Activated T-cell treated with anti-CD3 and anti-CD28 coated beads for 48 hours (primary cell): ENCODE data around the gene MMRN2.

Experiments
- DNase-seq: peaks from one replicate; pipeline ENCODE4 v3.0.0-alpha.2; 2020; ENCODE audit warnings: low read depth

Gene MMRN2

DNA sequence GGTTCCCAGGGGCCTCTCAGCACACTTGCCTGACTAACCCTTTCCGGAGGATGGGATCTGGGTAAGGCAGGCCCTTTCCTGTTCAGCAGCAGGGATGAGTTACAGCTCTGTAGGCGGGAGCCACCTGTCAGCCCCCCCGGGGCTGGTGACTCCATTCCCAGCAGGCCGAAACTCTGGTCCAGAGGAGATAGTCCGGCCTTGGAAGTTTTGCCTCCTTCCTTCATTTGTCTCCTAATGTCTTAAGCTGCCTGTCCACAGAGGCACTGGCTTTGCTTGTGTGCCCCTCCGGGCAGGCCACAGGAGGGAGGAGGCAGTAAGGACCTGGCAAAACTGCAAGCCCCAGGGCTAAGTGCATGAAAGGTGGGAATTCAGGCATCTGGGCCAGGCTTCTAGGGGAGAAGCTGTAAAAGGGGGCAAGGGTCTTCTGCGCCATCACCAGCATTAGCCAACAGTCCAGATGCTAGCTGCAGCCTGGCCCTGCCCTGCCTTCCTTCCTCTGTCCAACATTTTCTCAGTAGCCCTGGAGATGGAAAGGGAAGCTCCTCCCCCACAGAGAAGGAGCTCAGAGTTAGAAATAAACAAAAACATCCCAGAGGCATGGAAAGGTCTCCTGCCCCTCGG is 12.1 kb upstream of the MMRN2 start:
- no peak for DNase-seq

DNA sequence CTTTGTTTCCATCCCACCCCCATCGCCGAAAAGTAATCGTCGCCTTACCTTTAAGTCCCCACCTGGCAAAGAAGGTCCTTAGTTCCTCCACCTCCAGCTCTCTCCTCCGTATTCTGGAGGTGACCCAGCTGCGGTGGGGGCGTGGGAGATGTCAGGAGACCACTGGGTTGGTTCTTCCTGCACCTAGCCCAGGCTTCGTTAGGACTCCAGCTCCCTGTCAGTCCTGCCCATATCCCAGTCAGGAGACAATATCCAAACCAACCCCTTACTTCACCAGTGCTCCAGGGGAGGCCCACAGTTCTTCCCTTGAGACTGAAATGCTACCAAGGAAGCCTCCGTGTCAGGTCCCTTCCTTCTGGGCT is 11.6 kb upstream of the MMRN2 start:
- DNase-seq, result no peak

- no peak for DNase-seq
Measured at GRCh38 chr10:86968271-86968993, 11.0 kb upstream of the MMRN2 start, which contains the start of gene ADIRF. TSS of gene ADIRF (plus strand) at chr10:86968482. CDS start at chr10:86968545, 63 bp downstream.

DNA sequence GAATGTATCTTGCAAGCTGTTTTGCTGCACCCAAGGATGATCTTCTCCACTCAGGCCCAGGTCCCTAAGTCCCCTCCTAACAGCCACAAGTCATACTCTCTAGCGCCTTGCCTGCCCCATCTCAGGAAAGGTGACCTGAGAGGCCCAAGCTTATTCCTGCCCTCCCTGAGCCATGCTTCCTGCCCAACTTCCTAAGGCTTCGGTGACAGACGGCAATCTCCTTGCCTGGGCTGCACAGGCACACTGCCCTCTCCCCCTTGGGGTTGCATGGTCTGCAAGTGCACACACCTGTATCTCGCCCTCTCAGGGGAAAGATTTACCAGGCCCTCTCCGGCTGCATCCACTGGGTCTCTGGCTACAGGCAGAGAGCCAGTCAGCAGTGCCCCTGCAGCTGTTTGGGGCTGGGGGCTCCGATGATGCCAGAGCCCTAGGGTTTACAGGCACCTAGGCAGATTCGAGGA is 10.1 kb upstream of the MMRN2 start:
- DNase-seq, result no peak

DNA sequence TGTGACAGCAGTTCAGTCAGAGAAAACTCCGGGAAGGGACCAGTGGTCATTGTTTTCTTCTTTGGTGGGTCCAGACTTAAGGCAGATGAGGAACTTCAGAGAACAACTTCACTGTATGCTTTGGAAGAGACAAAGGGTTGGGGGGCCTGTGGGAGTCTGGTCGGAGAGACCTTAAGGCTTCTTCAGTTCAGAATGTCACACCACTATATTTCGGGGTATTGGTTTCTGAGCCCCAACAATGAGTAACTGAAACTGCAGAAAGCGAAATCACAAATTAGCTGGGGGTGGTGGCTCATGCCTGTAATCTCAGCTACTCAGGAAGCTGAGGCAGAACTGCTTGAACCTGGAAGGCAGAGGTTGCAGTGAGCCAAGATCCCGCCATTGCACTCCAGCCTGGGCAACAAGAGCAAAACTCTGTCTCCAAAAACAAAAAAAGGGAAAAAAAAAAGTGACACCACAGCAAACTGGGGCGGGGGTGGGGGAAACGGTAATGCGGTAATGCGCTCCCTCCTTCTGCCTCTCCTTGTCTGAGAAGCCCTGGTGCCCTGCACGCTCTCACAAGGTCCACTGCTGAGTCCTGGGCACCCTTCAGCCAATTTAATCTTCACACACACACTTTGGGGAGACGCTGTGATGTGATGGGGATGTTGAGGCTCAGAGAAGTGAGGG is 8.7 kb upstream of the MMRN2 start:
- no peak for DNase-seq

DNA sequence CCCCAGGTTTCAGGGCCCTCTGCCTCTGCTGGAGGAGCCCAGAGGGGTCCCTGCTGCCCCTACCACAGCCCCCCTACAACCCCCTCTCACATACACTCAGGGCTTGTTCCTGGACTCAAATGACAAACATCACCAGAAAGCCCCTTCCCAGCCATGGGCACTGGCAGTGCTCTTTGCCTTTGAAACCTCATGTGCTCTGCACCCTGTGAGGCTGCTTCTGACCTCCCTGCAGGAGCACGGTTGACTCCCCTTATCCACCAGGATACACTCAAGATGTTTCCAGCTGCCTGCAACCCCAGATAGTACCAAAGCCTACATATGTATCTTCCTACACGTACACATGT is 7.4 kb upstream of the MMRN2 start:
- DNase-seq, result no peak

DNA sequence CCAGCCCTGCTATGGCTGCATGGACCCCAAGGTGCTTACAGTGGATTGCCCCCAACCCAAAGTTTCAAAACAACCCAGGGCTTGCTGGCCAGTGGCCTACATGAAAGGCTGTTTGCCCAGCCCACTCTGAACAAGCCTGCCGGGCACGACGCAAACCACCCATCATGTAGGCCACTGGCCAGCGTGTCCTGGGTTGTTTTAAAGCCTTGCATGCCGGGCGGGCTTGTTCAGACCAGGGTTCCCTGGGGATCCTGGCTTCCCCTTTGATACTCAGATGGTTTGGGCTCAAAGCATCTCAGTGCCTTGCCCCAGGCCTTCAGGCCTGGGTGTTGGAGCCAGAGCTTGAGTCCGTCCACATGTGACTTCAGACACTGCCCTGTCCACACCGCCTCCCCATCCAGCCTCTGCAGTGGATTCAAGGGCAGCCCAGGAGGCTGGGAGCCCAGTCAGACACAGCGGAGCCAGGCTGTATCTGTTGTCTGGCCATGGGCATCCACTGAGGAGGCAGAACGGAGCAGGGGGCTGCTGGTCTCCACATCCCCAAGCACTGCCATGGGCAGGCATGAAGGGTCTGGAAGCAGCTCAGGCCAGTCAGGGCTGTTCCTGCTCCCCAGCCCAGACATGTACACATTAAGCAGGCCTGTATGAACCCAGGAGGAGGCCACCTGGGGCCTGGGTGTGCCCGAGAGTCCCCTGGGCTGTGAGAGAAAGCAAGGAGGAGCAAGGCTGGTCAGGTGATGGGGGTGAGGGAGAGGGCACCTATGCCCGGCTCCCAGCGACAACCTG is 6.8 kb upstream of the MMRN2 start:
- no peak for DNase-seq

- no peak for DNase-seq
Measured at GRCh38 chr10:86963341-86963919, 6.0 kb upstream of the MMRN2 start.

DNA sequence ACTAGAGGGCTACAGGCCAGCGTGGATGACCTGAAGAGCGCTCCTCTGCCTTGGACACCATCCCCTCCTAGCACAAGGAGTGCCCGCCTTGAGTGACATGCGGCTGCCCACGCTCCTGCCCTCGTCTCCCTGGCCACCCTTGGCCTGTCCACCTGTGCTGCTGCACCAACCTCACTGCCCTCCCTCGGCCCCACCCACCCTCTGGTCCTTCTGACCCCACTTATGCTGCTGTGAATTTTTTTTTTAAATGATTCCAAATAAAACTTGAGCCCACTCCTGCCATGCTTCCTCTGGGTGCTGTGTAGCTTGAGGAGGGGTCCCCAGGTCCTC is 5.5 kb upstream of the MMRN2 start:
- no peak for DNase-seq

GRCh38 chr10:86962136-86962980 is 4.9 kb upstream of the MMRN2 start:
- no peak for DNase-seq

- no peak for DNase-seq
Measured at GRCh38 chr10:86961481-86962091, 4.2 kb upstream of the MMRN2 start.

- DNase-seq, result no peak
Measured at GRCh38 chr10:86960863-86961434, 3.5 kb upstream of the MMRN2 start.

DNA sequence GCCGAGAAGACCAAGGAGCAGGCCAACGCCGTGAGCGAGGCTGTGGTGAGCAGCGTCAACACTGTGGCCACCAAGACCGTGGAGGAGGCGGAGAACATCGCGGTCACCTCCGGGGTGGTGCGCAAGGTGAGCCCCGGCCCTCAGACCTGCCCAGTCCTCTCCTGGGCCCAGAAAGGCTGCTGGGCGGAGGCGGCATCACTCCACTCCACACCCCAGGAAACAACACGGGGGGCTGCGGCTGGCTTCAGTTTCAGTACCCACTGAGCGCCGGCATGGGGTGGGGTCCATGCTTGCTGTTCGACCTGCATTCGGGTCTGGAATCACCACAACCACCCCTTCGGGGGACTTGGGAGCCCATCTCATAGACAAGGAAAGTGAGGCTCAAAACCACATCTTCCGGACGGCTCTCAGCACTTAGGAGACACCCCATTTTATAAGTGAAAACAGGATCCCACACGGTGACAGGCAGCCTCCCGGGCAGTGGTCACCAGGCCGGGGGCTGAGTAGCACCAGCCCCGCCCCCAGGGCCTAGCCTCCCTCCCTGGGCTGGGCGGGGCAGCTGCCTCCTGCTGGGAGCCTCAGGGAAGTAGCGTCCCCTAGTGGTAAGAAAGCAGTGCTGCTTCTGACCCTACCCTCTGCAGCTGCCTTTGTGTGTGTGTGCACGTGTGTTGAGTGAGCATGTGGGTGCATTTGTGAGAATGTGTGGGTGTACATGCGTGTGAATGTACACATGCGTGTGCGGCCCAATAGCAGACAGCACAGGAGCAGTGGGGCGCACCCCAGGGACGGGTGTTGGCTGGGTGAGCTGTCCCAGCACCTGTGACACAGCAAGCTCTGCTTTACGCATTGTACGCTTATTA is 2.8 kb upstream of the MMRN2 start:
- no peak for DNase-seq

DNA sequence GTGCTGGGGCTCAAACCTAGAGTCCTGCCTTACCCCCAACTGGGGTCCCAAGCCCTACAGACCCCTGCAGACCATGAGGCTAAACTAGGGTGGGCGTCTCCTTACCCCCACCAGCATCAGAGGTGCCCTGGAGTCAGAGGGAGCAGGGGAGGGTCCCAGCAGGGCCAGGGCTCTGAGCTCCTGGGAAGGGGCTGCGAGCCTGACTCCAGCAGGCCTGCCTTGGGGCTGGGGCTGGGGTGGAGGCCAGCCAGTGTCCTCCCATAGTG is 2.3 kb upstream of the MMRN2 start:
- DNase-seq, result no peak

DNA sequence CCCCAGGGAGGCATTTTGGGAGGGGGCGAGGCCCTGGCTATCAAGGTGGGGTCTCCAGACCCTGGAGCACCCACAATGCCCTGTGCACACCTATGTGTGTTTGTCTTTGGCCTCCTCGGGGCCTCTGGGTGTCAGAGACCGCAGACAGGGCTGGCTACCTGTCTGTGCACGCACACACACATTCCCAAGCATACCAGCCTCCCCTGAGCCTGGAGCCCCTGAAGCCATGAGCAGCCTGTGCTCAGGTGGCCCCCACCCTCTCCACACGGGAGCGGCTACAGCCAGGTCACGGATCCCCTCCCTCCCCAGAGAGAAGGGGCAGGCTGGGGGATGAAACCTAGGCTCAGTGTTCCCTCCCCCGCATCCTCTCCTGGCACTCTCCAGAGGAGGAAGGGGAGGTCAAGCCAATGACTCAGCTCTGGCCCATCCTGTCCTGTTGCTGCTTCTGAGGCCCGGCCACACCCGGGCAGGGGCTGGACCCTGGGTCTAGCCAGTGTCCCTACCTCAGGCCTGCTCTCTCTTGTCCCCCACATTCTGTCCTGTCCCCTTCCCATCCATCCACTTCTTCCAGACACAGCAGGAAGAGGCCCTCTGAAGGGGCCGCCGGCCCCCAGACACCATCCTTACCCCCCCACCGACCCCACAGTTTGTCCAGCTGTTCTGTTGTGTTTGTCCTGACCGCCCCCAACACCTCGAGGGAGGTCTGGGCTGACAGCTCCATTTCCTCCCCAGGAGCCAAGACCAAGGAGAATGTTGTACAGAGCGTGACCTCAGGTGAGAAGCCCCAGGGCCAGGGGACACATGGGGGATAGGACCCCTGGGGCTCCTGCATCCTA is 1.7 kb upstream of the MMRN2 start:
- no peak for DNase-seq

DNA sequence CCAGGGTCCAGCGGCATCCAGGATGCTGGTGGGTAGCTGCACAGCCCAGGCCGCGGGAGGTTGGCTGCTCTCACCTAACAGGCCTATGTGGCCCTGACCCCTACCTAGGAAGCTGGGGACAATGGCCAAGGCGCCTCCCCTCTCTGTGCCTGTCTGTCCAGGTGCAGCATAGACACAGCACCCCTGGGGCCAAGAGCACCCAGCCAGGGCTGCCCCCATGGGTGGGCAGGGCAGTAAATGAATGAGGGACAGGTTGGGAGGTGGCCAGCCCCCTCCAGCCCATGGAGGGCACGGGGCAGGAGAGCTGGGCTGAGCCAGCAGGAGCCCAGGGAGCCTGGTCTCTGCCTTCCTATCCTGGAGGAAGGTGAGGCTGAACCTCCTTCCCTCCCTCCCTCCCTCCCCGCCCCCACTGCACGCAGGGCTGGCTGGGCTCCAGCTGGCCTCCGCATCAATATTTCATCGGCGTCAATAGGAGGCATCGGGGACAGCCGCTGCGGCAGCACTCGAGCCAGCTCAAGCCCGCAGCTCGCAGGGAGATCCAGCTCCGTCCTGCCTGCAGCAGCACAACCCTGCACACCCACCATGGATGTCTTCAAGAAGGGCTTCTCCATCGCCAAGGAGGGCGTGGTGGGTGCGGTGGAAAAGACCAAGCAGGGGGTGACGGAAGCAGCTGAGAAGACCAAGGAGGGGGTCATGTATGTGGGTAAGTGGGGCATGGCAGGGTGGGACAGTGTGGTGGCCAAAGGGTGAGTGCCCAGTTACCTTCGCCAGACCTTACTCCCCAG is 893 bp upstream of the MMRN2 start, which contains the start of gene SNCG:
Gene SNCG, plus strand, starts transcription at position 484 of the 785 bp plus-strand sequence. Its CDS starts 99 bp downstream, at position 583.
- no peak for DNase-seq

- no peak for DNase-seq
Measured at GRCh38 chr10:86956848-86957448, 467 bp downstream of the MMRN2 start.
